Transverse colon (tissue), 4 donors: ENCODE data around the gene ZSCAN5A. TPM values are rescaled to one million over a fixed set of nuclear protein-coding genes. Genes with fewer than 3 reads are reported as not detected.
"Not testable (repeated sequence)": the region's sequence is repeated elsewhere in the genome, so short reads cannot be mapped to it uniquely, and the experiment has no call there.

Experiments
- DNase-seq: peaks from one replicate; pipeline ENCODE4 v3.0.0-alpha.2; 2019
- H3K27ac ChIP-seq, 4 donors: fragments of 200-600 bp; sonication (generic); 2 replicates each; pipeline ENCODE4 v1.5.1; 2016 to 2018; ENCODE audit warnings: inconsistent platforms in 4 of 4
- H3K27me3 ChIP-seq: fragments of 200-600 bp; sonication (generic); 2 replicates; pipeline ENCODE4 v1.5.1; 2017; ENCODE audit warnings: inconsistent platforms
- H3K36me3 ChIP-seq, 4 donors: fragments of 200-600 bp; sonication (generic); 2 replicates each; pipeline ENCODE4 v1.5.1; 2017 to 2019; ENCODE audit warnings: inconsistent platforms in 4 of 4
- H3K4me1 ChIP-seq, 4 donors: fragments of 200-600 bp; sonication (generic); 2 replicates each; pipeline ENCODE4 v1.5.1; 2017 to 2020; ENCODE audit warnings: inconsistent platforms in 4 of 4
- H3K4me3 ChIP-seq, 4 donors: fragments of 200-600 bp; sonication (generic); 1 replicate in 1 of 4; 2 replicates in 3 of 4; pipeline versions ENCODE4 v1.5.1 to v1.6.1; 2017 to 2019; ENCODE audit warnings: inconsistent platforms in 4 of 4
- H3K9me3 ChIP-seq, 2 donors: fragments of 200-600 bp; sonication (generic); 2 replicates each; pipeline ENCODE4 v1.5.1; 2017 to 2019; ENCODE audit warnings: inconsistent platforms in 2 of 2
- EP300 ChIP-seq: sonication (generic); formaldehyde crosslinking; IDR thresholded peaks from one replicate; pipeline ENCODE4 v1.6.1; 2017; ENCODE audit warnings: antibody characterized with exemption, low read depth
- POLR2A ChIP-seq: fragments of 450-650 bp; IDR thresholded peaks from one replicate; pipeline ENCODE4 v1.6.1; 2016; ENCODE audit warnings: antibody characterized with exemption, mild to moderate bottlenecking, moderate library complexity
- POLR2AphosphoS5 ChIP-seq, 3 donors: sonication (generic); formaldehyde crosslinking; IDR thresholded peaks; one replicate each; pipeline ENCODE4 v1.6.1; 2016; ENCODE audit warnings: antibody characterized with exemption in 3 of 3
- WGBS, 2 donors: methylation state at CpG; one replicate each; pipeline ENCODE4 v1.1.5; 2018; ENCODE audit warnings: low coverage in 1 of 2; 5-methylcytosine and 5-hydroxymethylcytosine counted together
- in situ Hi-C, 4 donors: fragments of 200-750 bp; cut with MboI; loops; one replicate each; pipeline versions ENCODE4 v1.15.0 to v1.15.1; 2017; ENCODE audit warnings: low sequenced_read_pairs in 3 of 4, low pct_ligation_motif_present in 1 of 4, low pct_unique_long_range_greater_than_20kb in 1 of 4
- intact Hi-C: fragments of 100-400 bp; cut with DNase I; formaldehyde crosslinking; loops from one replicate; pipeline ENCODE4 v1.15.1; 2023; ENCODE audit warnings: low total_unique reads
- total RNA-seq, 4 donors: library from RNA; depleted of rRNA; stranded (reverse); fragments of >200 nt; gene quantifications; one replicate each; pipeline ENCODE4 v1.1.0, GENCODE V29; 2016
- TF ChIP-seq, protein P1 (sequence below), 5 experiments: fragments of 200-600 bp in 3 of 5; fragments of 450-650 bp in 2 of 5; sonication (generic) in 3 of 5; IDR thresholded peaks; 1 replicate in 2 of 5; 2 replicates in 3 of 5; pipeline ENCODE4 v1.5.1; 2016 to 2017; ENCODE audit warnings: antibody characterized with exemption in 5 of 5, inconsistent platforms in 3 of 5, mild to moderate bottlenecking in 2 of 5, moderate library complexity in 1 of 5

Gene ZSCAN5A
- total RNA-seq, 4 donors from 2014 or later: 8.2 to 15.2 (median 12.6) TPM

DNA sequence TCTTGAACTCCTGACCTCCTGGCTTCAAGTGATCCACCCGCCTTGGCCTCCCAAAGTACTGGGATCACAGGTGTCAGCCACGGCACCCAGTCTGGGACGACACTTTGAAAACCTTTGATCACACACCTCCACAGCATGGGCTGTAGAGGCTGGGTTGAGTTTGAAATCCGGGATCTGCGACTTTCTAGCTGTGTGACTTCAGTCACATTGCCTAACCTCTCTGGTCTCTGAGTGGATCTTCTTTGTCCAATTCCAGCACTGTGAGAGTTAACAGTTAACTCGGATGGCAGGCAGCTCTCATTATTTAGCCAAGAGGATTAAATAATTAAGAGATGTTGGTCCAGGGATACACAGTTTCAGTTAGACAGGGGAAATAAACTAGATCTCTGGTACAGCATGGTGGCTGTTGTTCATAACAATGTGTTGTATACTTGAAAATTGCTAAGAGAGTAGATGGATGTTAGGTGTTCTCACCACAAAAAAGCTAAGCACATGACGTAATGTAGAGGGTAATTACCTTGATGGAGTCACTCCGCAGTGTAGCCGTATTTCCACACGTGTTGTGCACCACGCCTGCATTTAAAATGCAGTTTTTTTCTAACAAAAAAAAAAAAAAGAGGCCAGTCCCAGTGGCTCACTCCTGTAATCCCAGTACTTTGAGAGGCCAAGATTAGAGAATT lies 136.9 kb downstream of the ZSCAN5A start:
- no peak for DNase-seq
- TF ChIP-seq EP300: no peak
- TF ChIP-seq, protein P1, sequence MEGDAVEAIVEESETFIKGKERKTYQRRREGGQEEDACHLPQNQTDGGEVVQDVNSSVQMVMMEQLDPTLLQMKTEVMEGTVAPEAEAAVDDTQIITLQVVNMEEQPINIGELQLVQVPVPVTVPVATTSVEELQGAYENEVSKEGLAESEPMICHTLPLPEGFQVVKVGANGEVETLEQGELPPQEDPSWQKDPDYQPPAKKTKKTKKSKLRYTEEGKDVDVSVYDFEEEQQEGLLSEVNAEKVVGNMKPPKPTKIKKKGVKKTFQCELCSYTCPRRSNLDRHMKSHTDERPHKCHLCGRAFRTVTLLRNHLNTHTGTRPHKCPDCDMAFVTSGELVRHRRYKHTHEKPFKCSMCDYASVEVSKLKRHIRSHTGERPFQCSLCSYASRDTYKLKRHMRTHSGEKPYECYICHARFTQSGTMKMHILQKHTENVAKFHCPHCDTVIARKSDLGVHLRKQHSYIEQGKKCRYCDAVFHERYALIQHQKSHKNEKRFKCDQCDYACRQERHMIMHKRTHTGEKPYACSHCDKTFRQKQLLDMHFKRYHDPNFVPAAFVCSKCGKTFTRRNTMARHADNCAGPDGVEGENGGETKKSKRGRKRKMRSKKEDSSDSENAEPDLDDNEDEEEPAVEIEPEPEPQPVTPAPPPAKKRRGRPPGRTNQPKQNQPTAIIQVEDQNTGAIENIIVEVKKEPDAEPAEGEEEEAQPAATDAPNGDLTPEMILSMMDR (IDR thresholded peaks at IDR 0.05): no peak
- no peak for TF ChIP-seq POLR2AphosphoS5 (IDR thresholded peaks at IDR 0.05)
- no peak for TF ChIP-seq POLR2A
- no peak overlapping the region for H3K27ac ChIP-seq
- no peaks in the 10 kb centered on the region for H3K4me1 ChIP-seq
- no peaks in the 10 kb centered on the region for H3K36me3 ChIP-seq
- intact Hi-C loops (no loop called here), in situ Hi-C loops (loop anchor here in 1 of 4 donors (10.0 kb wide), 1 partner anchor 103 kb away; no protein-coding TSS in a partner anchor)
- H3K4me3 ChIP-seq: no peak overlapping the region
- H3K27me3 ChIP-seq: peaks cover 40% of the 10 kb centered on the region
- WGBS, 2 donors: 0 to 55% methylated on average over 2 to 11 of the region's 11 CpGs
- H3K9me3 ChIP-seq: no peaks in the 10 kb centered on the region

DNA sequence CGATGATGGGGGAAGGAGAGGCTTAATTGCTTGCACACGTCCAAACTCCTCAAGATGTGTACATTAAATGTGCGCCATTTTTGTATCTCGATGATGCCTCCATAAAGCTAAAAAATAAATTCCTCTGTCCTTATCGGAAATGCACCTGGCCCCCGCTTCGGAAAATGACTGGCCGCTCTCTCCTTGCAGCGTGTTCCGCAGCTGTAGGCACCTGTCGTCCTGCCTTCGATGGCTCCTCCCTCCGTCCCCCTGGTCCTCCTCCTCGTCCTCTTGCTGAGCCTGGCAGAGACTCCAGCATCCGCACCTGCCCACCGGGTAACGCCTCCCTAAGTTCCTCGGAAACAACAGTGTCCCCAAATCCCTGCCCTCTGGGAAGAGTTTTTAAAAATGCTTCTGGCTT lies 137.8 kb downstream of the ZSCAN5A start:
- Histone ChIP-seq H3K36me3 (no peaks in the 10 kb centered on the region), H3K4me3 (no peak overlapping the region), H3K9me3 (no peaks in the 10 kb centered on the region), H3K27ac (no peak overlapping the region), H3K4me1 (peaks cover 0 to under 1% (median 0%) of the 10 kb centered on the region in 4 donors), H3K27me3 (peaks cover 40% of the 10 kb centered on the region)
- in situ Hi-C loops: loop anchor here in 1 of 4 donors (10.0 kb wide), 1 partner anchor 102 kb away; no protein-coding TSS in a partner anchor
- 76 to 78% methylated on average over 14 to 18 of the region's 18 CpGs for WGBS, 2 donors
- DNase-seq: no peak
- no peak for TF ChIP-seq POLR2A
- no peak for TF ChIP-seq POLR2AphosphoS5 (IDR thresholded peaks at IDR 0.05)
- TF ChIP-seq, protein P1 (IDR thresholded peaks at IDR 0.05): no peak
- TF ChIP-seq EP300: no peak
- intact Hi-C loops: no loop called here

DNA sequence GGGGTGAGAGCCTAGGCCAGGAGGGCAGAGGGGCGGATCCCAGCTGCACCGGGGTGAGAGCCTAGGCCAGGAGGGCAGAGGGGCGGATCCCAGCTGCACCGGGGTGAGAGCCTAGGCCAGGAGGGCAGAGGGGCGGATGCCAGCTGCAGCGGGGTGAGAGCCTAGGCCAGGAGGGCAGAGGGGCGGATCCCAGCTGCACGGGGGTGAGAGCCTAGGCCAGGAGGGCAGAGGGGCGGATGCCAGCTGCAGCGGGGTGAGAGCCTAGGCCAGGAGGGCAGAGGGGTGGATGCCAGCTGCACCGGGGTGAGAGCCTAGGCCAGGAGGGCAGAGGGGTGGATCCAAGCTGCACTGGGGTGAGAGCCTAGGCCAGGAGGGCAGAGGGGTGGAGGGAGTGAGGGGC lies 138.3 kb downstream of the ZSCAN5A start:
- H3K27me3 ChIP-seq: peaks cover 40% of the 10 kb centered on the region
- H3K27ac ChIP-seq, H3K4me3 ChIP-seq, H3K9me3 ChIP-seq, H3K36me3 ChIP-seq, H3K4me1 ChIP-seq, intact Hi-C loops, DNase-seq: not testable (repeated sequence)
- in situ Hi-C loops: loop anchor here in 1 of 4 donors (10.0 kb wide), 1 partner anchor 102 kb away; no protein-coding TSS in a partner anchor
- WGBS, 2 donors: 70% methylated on average over 7 of the region's 11 CpGs; no CpG with 5 or more reads in 1 of the 2 donors

DNA sequence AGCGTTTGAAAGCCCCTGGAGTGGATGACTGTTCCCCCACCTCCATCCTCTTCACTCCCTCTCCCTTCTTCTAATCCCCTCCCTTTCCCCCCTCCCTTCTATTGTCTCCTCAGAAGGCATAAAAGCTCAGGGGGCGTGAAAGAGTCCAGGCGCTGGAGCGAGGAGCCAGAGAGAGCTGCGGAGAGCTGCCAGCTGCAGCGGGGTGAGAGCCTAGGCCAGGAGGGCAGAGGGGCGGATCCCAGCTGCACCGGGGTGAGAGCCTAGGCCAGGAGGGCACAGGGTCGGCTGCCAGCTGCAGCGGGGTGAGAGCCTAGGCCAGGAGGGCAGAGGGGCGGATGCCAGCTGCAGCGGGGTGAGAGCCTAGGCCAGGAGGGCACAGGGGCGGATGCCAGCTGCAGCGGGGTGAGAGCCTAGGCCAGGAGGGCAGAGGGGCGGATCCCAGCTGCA lies 138.8 kb downstream of the ZSCAN5A start, which contains the start of gene GALP:
Gene GALP, plus strand, starts transcription at position 148 of the 447 bp plus-strand sequence. CDS start 1,101 bp downstream, outside the sequence.
- DNase-seq, H3K9me3 ChIP-seq, H3K4me3 ChIP-seq, H3K27ac ChIP-seq, intact Hi-C loops, H3K36me3 ChIP-seq, H3K4me1 ChIP-seq: not testable (repeated sequence)
- in situ Hi-C loops: loop anchor here in 1 of 4 donors (10.0 kb wide), 1 partner anchor 101 kb away; no protein-coding TSS in a partner anchor
- 19% methylated on average over 7 of the region's 15 CpGs; no CpG with 5 or more reads in 1 of the 2 donors for WGBS, 2 donors
- H3K27me3 ChIP-seq: peaks cover 40% of the 10 kb centered on the region

DNA sequence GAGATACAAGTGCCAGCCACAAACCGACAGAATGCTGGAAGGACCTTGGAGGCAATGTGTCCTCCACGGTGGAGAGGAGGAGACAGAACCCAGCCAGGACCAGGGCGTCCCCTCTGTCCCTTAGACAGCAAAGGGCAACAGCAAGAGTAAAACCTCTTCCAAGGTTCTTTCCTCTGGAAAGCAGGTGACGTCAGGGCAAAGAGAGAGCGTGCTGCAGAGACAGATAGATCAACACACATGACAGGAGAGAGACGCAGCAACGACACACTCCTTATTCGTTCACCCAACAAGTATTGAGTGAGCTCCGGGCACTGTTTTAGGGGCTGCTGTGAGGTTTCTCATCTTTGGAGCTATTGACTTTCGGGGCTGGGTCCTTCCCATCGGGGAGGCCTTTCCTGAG lies 140.1 kb downstream of the ZSCAN5A start:
- H3K4me3 ChIP-seq: no peak overlapping the region
- H3K27ac ChIP-seq: no peak overlapping the region
- peaks cover 0 to 4% (median 2%) of the 10 kb centered on the region in 4 donors for H3K4me1 ChIP-seq
- DNase-seq: no peak
- H3K27me3 ChIP-seq: peaks cover 40% of the 10 kb centered on the region
- intact Hi-C loops: no loop called here
- TF ChIP-seq, protein P1 (IDR thresholded peaks at IDR 0.05): no peak
- TF ChIP-seq POLR2AphosphoS5 (IDR thresholded peaks at IDR 0.05) (no peak), POLR2A (no peak), EP300 (no peak)
- no peaks in the 10 kb centered on the region for H3K9me3 ChIP-seq
- in situ Hi-C loops: loop anchor here in 3 of 4 donors (5.0 to 10.0 kb wide), 2 partner anchors 97 to 100 kb away; no protein-coding TSS in a partner anchor
- no peaks in the 10 kb centered on the region for H3K36me3 ChIP-seq
- 33 to 100% methylated on average over 2 to 11 of the region's 11 CpGs for WGBS, 2 donors
